ENCODE results near the gene NUBP2.

DNA sequence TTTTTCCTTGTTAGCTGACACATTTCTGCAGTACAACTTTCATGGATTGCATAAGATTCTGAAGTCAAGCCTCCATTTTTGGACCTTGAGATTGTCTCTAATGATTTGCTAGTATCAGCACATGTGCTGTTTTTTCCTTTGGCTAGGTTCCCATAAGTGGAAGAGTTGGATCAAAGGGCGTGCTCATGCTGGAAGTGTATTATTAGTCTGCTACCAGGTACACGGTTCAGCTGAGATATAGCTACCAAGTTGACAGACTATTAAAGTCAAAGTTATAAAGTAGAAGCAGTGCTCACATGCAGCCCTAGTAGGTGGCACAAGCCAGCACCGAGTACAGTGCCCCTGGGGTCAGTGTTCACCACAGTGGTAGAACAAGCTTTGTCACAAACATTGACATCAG is 47.5 kb downstream of the NUBP2 start:
- TF ChIP-seq, protein P1, sequence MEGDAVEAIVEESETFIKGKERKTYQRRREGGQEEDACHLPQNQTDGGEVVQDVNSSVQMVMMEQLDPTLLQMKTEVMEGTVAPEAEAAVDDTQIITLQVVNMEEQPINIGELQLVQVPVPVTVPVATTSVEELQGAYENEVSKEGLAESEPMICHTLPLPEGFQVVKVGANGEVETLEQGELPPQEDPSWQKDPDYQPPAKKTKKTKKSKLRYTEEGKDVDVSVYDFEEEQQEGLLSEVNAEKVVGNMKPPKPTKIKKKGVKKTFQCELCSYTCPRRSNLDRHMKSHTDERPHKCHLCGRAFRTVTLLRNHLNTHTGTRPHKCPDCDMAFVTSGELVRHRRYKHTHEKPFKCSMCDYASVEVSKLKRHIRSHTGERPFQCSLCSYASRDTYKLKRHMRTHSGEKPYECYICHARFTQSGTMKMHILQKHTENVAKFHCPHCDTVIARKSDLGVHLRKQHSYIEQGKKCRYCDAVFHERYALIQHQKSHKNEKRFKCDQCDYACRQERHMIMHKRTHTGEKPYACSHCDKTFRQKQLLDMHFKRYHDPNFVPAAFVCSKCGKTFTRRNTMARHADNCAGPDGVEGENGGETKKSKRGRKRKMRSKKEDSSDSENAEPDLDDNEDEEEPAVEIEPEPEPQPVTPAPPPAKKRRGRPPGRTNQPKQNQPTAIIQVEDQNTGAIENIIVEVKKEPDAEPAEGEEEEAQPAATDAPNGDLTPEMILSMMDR (conservative IDR thresholded peaks at IDR 0.05 in 1 of 2, IDR thresholded peaks at IDR 0.05 in 1 of 2; ENCODE audit: low read depth in 1 of 2, low read length in 2 of 2) = no peak
- TF ChIP-seq EZH2 (IDR thresholded peaks at IDR 0.05; ENCODE audit: low read length, missing control alignments) = no peak

Measured in fibroblast of lung (primary cell).